NAMALWA (cell line): Measurements from ENCODE around the gene CDC42BPA.

Source experiments
- DNase-seq: peaks from one replicate; pipeline ENCODE4 v3.0.0-alpha.2; 2015; ENCODE audit warnings: low spot score

Gene CDC42BPA

DNA sequence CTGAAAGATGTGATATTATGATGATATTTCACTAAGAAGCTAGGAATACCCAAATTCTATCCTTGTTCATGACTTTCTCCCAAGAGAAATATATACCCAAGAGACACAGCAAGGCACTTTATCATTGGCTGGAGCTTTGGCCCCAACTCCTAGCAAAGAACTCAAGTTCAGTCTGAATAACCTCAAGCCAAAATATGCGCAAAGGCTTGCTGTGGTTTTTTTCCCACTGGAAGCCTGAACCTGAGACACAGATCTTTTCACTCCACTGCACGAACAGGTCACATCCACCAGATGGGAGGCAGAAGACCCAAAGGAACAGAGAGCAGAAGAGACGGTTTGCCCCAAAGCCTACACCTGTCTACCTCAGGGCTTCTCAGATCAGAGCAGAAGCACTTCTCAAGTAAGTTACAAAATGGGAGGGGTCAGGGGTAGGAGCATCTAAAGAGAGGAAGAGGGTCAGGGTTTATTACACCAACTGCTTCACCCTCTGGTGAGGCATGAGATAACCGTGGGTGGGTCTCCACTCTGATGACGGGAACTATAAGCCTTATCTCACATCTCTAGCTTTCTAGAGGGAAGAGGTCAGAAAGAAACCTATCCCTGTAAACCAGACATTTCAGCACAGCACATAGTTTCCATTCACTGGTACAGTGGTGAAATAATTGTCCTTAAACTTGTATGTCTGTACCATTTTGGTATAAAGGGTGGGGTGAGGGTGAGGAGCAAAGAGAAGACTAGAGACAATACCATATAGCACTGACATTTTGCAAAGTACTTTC, 17.1 kb upstream of the CDC42BPA start:
- no peak for DNase-seq

DNA sequence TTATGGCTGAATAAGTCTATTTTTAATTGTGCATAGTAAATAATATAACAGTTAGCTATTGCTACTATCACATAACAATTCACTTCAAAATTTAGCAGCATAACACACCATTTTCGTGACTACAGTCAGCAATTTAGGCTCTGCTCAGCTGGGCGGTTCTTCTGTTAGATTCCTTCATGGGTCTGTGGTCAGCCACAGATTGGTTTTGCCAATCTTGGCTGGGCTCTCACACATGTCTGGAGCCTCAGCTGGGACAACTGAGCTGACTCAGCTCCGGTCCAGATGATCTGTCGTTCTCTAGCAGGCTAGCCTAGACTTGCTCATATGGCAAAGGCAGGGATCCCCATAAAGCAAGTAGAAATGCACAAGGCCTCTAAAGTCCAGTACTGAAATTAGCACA, 15.1 kb upstream of the CDC42BPA start:
- DNase-seq, result no peak

DNA sequence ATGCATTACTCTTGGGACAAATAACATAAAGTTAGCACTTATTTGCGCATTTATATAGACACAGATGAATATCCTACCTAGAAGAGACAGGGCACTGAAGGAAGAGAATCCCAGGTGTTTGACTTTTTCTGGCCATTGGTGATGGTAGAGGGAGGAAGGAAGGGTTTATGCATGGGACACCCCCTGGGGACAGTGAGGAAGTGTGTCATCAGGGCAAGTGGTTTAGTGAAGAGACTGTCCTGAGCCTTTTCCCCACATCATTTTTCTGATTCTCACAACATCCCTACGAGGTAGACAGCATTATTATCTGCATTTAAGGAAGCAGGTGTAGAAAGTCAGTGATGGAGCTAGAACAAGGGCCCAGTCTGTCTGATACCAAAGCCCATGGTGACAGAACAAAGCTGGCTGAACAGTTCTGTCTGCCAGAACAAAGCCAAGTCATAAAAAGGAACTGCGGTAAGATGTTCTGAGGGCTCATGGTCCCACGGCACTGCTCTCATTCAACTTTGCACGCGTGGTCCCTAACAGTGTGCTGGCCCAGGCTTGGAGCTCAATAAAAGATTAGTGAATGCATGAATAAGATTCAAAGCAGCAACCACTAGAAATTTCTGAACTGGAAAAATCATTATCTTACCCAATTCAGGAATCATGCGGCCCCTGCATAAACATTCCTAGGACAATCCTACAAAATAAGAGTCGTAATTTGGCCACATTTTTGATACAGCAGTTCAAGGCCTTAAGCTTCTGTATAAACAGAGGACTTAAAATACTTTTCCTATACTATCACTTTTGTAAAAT, 12.2 kb upstream of the CDC42BPA start:
- no peak for DNase-seq

- DNase-seq, result no peak
These were observed 10.2 kb upstream of the CDC42BPA start for GRCh38 chr1:227328405-227329019.

- no peak for DNase-seq
These were observed 6.9 kb upstream of the CDC42BPA start for GRCh38 chr1:227325156-227325555.

- no peak for DNase-seq
These were observed 5.6 kb upstream of the CDC42BPA start for GRCh38 chr1:227323967-227324268.

- DNase-seq, result no peak
These were observed 5.1 kb upstream of the CDC42BPA start for GRCh38 chr1:227323171-227323966.

DNA sequence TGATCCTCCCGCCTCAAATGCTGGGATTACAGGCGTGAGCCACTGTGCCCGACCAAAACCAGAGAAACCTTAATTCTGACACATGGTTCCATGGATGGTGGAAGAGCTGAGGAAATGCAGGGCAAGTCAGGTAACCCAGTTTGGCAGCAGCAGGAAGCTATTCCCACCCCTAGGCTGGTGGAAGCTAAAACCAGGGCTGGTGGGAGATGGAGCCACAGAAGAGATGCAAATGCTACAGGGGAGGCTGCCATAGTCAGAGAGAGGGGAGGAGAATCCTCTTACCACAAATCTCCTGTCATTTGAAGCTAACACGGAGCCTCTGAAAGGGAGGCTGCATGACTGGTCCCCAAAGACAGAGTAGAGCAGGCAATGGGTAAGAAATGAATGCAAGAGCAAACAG, 4.1 kb upstream of the CDC42BPA start:
- no peak for DNase-seq

GRCh38 chr1:227321035-227321434, 2.7 kb upstream of the CDC42BPA start:
- no peak for DNase-seq

GRCh38 chr1:227320476-227320875, 2.2 kb upstream of the CDC42BPA start:
- no peak for DNase-seq

- no peak for DNase-seq
These were observed 738 bp upstream of the CDC42BPA start for GRCh38 chr1:227318853-227319607.

GRCh38 chr1:227317523-227318015, 723 bp downstream of the CDC42BPA start:
- DNase-seq, result no peak

GRCh38 chr1:227317011-227317451, 1.3 kb downstream of the CDC42BPA start:
- DNase-seq, result no peak

- DNase-seq, result no peak
These were observed 1.8 kb downstream of the CDC42BPA start for GRCh38 chr1:227316456-227316855.

- DNase-seq, result no peak
These were observed 2.5 kb downstream of the CDC42BPA start for GRCh38 chr1:227315629-227316346.

DNA sequence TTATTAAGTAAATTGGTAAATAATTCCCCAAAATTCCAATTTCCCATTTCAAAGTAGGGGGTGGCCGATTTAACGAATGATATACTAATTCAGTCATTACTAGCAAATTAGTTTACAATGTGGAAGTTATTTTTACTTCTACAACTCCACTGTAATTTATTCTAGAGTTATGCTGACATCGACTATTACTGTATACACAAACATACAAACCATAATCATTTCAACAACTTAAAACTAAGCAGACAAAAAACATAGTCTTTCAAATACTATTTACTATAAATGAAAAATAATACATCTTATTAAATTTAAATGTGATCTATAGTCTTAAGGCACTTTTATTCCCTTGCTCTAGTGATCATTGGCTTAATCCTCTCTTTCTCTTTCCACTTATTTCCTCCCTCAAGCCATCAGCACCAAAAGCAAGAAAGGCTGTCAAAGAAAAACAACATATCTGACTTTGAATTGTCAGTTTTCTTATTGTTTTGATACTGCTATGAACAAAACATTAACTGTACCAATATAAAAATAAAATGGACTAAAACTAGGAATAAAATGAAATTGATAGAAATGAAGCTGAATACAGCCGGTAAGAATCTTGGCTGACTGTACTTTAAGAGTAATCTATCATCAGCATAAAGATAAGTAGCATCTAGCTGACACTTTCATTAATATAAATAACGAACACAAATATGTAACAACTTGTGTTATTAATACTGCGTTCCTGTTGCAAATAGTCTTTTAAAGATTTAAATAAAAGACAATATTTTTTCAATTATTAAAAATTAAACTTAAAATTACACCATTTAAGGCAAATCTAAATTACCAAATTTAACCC, 4.1 kb downstream of the CDC42BPA start:
- DNase-seq, result no peak

DNA sequence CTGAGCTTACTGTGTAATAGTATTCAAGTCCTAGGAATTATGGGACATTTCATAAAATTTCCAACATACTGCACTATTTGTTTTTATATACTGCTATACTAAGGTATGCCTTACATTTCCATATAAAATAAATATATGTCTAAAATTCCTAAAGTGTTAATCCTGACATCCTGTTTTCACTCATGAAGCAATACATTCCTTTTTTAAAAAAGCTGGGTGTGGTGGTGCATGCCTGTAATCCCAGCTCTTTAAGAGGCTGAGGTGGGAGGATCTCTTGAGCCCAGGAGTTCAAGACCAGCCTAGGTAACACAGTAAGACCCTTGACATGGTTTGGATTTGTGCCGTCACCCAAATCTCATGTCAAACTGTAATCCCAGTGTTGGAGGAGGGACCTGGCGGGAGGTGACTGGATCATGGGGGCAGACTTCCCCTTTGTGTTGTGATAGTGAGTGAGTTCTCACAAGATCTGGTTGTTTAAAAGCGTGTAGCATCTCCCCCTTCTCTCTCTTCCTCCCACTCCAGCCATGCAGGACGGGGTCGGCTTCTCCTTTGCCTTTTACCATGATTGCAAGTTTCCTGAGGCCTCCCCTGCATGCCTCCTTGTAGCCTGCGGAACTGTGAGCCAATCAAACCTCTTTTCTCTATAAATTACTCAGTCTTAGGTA, 5.8 kb downstream of the CDC42BPA start:
- no peak for DNase-seq

DNA sequence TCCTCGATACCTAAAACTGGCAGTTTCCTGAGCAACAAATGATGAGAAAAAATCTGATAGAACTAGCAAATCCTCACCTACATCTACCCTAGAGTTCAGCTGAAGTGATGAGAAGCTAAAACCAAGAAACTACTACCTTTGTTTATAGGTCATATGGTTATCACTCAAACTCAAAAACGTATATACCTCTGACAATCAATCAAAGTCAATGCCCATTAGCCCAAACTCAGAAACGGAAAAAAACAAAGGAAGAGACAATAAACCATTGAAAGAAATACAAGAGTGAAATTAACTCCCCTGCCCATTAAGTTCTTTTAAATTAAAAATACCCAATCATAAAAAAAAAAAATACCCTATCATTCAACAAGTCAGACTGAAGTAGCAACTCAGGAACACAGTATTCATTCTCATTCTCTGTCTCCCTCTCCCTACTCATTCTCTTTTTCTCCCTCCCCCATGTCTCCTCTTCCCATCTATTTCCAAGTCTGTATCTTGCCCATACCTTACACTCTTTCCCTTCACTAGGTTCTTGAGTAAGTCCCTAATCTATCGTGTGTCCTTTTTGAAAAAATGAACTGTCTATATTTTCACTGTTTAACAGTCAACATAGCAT, 6.8 kb downstream of the CDC42BPA start:
- DNase-seq, result no peak
